ENCODE measurements around the gene WAPL. TPM values are rescaled to one million over a fixed set of nuclear protein-coding genes. Genes with fewer than 3 reads are reported as not detected.

WAPL gene
- total and polyA plus RNA-seq, 2 of the 8 experiments (the other 6 are each of a cell fraction or from before 2014, with no cell fraction given), result 12.8 to 48.1 TPM

GRCh38 chr10:86389441-86390193 is 132.0 kb downstream of the WAPL start:
- peaks cover 9% of the 10 kb centered on the region; the same call in 1 of the 2 replicates for H3K23me2 ChIP-seq (ENCODE audit: low read depth, low read length)
- peak overlapping the region in 3 of 4 experiments; percentile 13 to 39 (median 36); a peak in 5 of 7 replicates for H3K9ac ChIP-seq (replicated peaks in 1 of 4; ENCODE audit: extremely low read depth in 1 of 4, low read depth in 3 of 4, low read length in 3 of 4)
- peak overlapping the region; percentile 82; the same call in 1 of the 2 replicates for H4K8ac ChIP-seq (ENCODE audit: extremely low read depth, insufficient read depth, low read length)
- H4K91ac ChIP-seq (replicated peaks; ENCODE audit: insufficient read length, low read length), result no peak overlapping the region
- FAIRE-seq, result peak; percentile 36
- H3K4me1 ChIP-seq (replicated peaks in 1 of 4; ENCODE audit: control insufficient read depth in 3 of 4, insufficient read depth in 4 of 4, low read length in 3 of 4), result peaks cover 0 to 16% (median 5%) of the 10 kb centered on the region in 4 experiments; a peak in 5 of 7 replicates
- H2BK120ac ChIP-seq (replicated peaks; ENCODE audit: low read depth, low read length), result no peak overlapping the region
- H2BK5ac ChIP-seq (ENCODE audit: low read depth, low read length), result peak overlapping the region; percentile 32; the same call in 1 of the 2 replicates
- ChIA-PET POLR2A (ENCODE audit: partially characterized antibody) (interaction anchor here (0.6 to 3.3 kb wide), 12 partner anchors 9 to 1133 kb away, joined by 3 to 30 read pairs (median 3); no protein-coding TSS in a partner anchor), CTCF (ENCODE audit: partially characterized antibody) (interaction anchor here (0.6 to 9.2 kb wide), 13 partner anchors 9 to 1852 kb away, joined by 3 to 54 read pairs (median 5); no protein-coding TSS in a partner anchor)
- no peak overlapping the region for H2BK20ac ChIP-seq (ENCODE audit: low read length)
- H3K9me3 ChIP-seq (ENCODE audit: insufficient read depth in 2 of 2, low read depth in 1 of 2, low read length in 1 of 2), result no peaks in the 10 kb centered on the region
- H3K36me3 ChIP-seq (ENCODE audit: control insufficient read depth in 2 of 4, insufficient read depth in 4 of 4, low read length in 3 of 4), result no peaks in the 10 kb centered on the region
- no peak overlapping the region for H3K4ac ChIP-seq (replicated peaks; ENCODE audit: insufficient read length, low read depth, low read length)
- H3K23ac ChIP-seq (ENCODE audit: insufficient read length), result no peak overlapping the region
- no peak overlapping the region for H3K56ac ChIP-seq (replicated peaks; ENCODE audit: insufficient read length, low read depth, low read length)
- H3K27me3 ChIP-seq (replicated peaks in 1 of 4; ENCODE audit: control insufficient read depth in 3 of 4, extremely low read depth in 1 of 4, insufficient read depth in 3 of 4, low read length in 3 of 4), result peaks cover 0 to 15% (median 11%) of the 10 kb centered on the region in 4 experiments; a peak in 4 of 7 replicates
- H3K27ac ChIP-seq (ENCODE audit: low read depth, low read length), result no peak overlapping the region
- peak; percentile 69 to 93 for DNase-seq (ENCODE audit: low read depth in 1 of 2, low spot score in 2 of 2)
- H2BK15ac ChIP-seq (ENCODE audit: low read length), result peak overlapping the region; percentile 99; the same call in 1 of the 2 replicates
- H3K79me2 ChIP-seq (ENCODE audit: control insufficient read depth in 1 of 2, insufficient read depth in 2 of 2, low read length in 2 of 2), result no peaks in the 10 kb centered on the region
- H3K79me1 ChIP-seq (ENCODE audit: low read depth, low read length), result no peaks in the 10 kb centered on the region
- H3K4me2 ChIP-seq (ENCODE audit: insufficient read depth in 1 of 2, low read depth in 2 of 2, low read length in 2 of 2), result peak overlapping the region; percentile 50 to 73
- H3K18ac ChIP-seq (ENCODE audit: extremely low read depth, low read length), result peak overlapping the region; percentile 68
- H2AFZ ChIP-seq (ENCODE audit: low read length), result 0 out of 2 replicates have a peak overlapping the region, but pooled peaks have one; percentile 37
- 6% methylated on average over 40 of the region's 53 CpGs; no CpG with 5 or more reads in 1 of the 2 experiments for WGBS, 2 experiments (ENCODE audit: extremely low coverage in 1 of 2, insufficient coverage in 1 of 2, insufficient read length in 1 of 2, insufficient replicate concordance in 2 of 2, low coverage in 1 of 2, low lambda C conversion rate in 2 of 2, missing lambda C conversion rate in 1 of 2)
- H2AK5ac ChIP-seq (ENCODE audit: low read depth, low read length), result no peak overlapping the region
- H4K20me1 ChIP-seq (replicated peaks in 1 of 2; ENCODE audit: control insufficient read depth in 1 of 2, insufficient read depth in 2 of 2, low read length in 2 of 2), result peaks cover 0 to 2% of the 10 kb centered on the region in 2 experiments
- peak overlapping the region; percentile 48 to 75 (median 58) for H3K4me3 ChIP-seq (ENCODE audit: extremely low read depth in 1 of 4, insufficient read depth in 2 of 4, low read depth in 3 of 4, low read length in 4 of 4)
- no peak overlapping the region for H4K5ac ChIP-seq (ENCODE audit: insufficient read length, low read depth, low read length)
- H2BK12ac ChIP-seq (ENCODE audit: low read depth, low read length), result 0 out of 2 replicates have a peak overlapping the region, but pooled peaks have one; percentile 33
- no peak overlapping the region for H3K14ac ChIP-seq (ENCODE audit: insufficient read length)
- peak in 1 of 2 experiments; percentile 81; a peak in 2 of 4 replicates for TF ChIP-seq SIN3A (conservative IDR thresholded peaks at IDR 0.05 in 1 of 2, IDR thresholded peaks at IDR 0.05 in 1 of 2; ENCODE audit: low read depth in 1 of 2, low read length in 2 of 2)
- no peak for TF ChIP-seq RXRA (IDR thresholded peaks at IDR 0.05; ENCODE audit: insufficient read depth, low read depth, low read length)
- TF ChIP-seq POU5F1 (IDR thresholded peaks at IDR 0.05; ENCODE audit: low read depth, low read length), result no peak
- TF ChIP-seq HDAC6 (IDR thresholded peaks at IDR 0.05; ENCODE audit: low read depth, low read length), result no peak
- TF ChIP-seq GTF2F1 (IDR thresholded peaks at IDR 0.05; ENCODE audit: borderline replicate concordance, low read depth, low read length), result no peak
- peak in 1 of 2 experiments; percentile 78; a peak in 2 of 3 replicates for TF ChIP-seq POLR2A (IDR thresholded peaks at IDR 0.05; ENCODE audit: control extremely low read depth in 1 of 2, low read depth in 2 of 2, low read length in 2 of 2)
- peak; percentile 61; the same call in 1 of the 2 replicates for TF ChIP-seq SP4 (IDR thresholded peaks at IDR 0.05; ENCODE audit: low read length)
- TF ChIP-seq FOSL1 (IDR thresholded peaks at IDR 0.05; ENCODE audit: insufficient read depth, low read depth, low read length), result no peak
- TF ChIP-seq RBBP5 (IDR thresholded peaks at IDR 0.05; ENCODE audit: borderline replicate concordance, low read depth, low read length), result peak; percentile 86; the same call in 1 of the 2 replicates
- no peak for TF ChIP-seq SUZ12 (IDR thresholded peaks at IDR 0.05; ENCODE audit: low read length)
- no peak for TF ChIP-seq MAFK (IDR thresholded peaks at IDR 0.05; ENCODE audit: low read depth, low read length)

Measured in H1 (cell line).